HG02840 (cell line): ENCODE data around the gene AGO3.
"Not testable (repeated sequence)": the region's sequence is repeated elsewhere in the genome, so short reads cannot be mapped to it uniquely, and the experiment has no call there.

Experiments used
- ATAC-seq: cut with Tn5 transposase; IDR thresholded peaks from one replicate; pipeline ENCODE4 v1.9.1; 2021; ENCODE audit warnings: mild to moderate bottlenecking, moderate library complexity, moderate number of reproducible peaks; ENCODE audit not compliant: unreplicated experiment, low FRiP score

The AGO3 gene

DNA sequence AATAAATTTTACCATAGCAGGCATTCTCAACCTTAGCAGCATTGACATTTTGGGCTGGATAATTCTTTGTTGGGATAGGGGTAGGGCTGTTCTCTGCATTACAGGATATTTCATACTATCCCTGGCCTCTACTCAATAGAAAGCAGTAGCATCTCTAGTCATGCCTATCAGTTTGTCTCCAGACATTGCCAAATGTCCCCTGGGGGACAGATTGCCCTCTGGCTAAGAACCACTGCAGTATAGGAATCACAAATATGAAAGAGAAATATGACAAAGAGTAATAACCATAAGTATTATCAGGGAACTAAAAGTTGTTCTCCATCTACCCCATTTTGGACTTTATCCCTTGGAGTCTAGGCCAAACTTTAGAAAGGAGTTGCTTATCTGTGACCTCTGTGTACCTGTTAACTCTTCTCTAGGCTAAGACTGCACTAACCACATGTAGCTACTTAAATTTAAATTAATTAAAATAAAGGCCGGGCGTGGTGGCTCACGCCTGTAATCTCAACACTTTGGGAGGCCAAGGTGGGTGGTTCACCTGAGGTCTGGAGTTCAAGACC is 76.1 kb downstream of the AGO3 start:
- no peak for ATAC-seq

DNA sequence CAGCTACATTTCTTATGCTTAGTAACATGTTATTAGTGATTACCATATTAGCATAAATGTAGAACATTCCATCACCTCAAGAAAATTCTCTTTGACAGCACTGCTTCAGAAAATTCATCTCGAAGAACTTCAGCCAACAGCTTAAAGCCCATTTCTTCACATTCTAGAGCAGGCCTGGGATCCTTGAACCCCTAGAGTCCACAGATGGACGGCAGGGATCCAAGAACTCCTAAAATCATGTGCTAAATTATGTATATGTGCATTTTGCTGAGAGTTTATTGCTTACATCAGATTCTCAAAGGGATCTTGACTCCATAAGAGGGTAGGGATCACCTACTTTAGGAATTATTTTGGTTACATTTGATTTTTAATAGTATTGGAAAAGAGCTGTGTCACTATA is 76.8 kb downstream of the AGO3 start:
- ATAC-seq: no peak

DNA sequence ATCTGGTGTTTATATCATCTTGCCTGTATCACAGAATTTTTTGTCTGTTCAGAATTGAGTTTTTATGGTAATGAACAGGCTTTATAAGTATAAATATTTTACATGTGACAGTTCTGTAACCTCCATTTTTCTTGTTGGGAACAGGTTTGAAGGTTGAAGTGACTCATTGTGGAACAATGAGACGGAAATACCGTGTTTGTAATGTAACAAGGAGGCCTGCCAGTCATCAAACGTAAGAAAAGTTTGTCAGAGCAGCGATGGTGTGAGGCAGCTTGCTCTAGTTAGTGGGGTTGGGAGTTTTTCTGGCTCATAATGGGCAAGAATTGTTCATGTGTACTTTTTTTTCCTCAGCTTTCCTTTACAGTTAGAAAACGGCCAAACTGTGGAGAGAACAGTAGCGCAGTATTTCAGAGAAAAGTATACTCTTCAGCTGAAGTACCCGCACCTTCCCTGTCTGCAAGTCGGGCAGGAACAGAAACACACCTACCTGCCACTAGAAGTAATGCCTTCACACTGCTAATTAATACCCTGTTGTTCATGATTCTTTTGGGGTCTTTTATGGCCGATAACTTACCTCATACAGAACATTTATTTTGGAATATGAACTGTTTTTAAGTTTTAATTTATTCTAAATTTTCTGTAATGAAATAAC is 77.8 kb downstream of the AGO3 start:
- no peak for ATAC-seq

DNA sequence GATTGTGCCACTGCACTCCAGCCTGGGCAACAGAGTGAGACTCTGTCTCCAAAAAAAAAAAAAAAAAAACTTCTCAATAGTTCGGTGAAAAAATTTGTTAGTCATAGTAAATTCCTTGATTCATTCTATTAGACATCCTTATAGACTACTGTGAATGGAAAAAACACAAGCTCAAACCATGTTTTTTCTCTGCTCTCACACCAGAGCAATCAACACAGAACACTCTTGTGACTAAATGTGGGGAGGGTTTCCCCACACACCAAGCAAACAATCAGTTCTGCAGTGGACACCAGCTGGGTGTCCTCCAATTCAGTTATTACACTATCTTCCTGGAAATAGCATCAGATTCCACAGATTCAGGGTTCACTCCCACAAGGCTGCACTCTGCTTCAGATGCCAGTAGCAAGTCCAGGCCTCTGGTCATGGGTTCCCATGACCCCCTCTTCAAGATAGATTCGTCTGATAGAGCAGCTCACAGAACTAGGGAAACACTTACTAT is 83.9 kb downstream of the AGO3 start:
- ATAC-seq: no peak

DNA sequence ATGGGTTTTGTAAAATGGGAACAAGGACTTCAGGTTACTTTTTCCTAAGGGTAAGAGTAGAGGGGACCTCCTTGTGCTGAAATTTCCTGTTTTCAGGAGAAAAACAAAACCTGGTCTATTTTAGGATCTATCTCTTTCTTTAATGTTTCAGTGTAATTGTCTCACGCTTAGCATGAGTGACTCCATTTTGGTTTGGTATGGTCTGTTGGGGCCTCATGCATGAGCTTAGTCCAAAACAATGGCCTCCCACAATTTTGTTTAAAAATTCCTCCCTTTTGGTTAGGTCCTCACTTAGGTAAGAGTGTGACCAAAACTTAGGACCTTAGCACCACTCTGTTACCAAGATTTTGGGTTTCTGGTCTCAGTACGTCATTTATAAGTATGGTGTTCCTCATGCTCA is 85.8 kb downstream of the AGO3 start:
- no peak for ATAC-seq

DNA sequence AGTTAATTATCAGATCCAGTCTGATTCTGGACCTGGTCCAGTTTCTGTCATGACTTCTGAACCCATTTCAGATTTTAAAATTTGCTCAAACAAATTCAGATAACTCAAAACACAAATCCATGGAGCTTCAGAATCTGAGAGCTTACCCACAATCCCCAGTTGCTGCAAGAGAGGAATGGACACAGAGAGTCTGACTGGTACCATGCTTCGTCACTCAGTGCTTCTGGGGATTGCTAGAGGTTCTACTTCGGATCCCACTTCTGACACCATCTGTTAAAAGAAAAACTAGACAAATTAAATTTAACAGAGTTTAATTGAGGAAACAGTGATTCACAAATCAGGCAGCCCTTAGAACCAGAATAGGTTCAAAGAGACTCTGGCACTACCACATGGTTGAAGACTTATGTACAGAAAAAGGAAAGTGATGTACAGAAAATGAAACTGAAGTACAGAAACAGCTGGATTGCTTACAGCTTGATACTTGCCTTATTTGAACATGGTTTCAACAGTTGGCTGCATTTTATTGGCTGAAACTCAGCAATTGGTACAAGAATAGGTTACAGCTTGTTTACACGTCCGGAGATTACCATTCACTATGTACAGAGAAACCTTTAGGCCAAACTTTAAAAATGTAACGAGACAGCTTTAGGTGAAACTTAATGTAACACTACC is 92.3 kb downstream of the AGO3 start:
- ATAC-seq: no peak

DNA sequence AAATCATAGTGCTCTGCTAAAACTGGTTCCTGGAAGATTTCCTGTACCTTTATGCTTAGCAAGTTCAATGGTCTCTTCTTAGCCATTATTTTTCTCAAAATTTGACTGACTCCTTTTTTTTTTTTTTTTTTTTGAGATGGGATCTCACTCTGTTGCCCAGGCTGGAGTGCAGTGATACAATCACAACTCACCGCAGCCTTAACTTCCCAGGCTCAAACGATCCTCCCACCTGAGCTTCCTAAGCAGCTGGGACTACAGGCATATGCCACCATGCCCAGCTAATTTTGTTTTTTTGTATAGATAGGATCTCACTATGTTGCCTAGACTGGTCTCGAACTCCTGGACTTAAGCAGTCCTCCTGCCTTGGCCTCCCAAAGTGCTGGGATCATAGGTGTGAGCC is 93.1 kb downstream of the AGO3 start:
- not testable (repeated sequence) for ATAC-seq

DNA sequence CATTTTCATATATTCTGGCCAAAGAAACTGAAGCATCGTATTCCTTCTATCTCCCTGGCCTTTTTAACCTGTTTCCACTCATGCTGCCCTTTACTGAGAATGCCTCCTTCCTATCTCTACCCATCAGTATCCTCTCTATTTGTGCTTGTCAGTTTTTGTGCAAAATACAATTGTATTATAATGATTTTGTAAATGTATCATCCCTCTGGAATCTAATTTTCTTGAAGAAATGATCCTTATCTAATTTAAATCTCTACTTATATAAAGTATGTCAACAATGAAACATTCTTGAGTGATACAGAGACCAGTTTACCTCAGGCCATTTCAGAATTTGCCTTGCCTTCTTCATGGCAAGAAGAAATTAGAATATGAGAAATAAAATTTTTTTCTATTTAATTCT is 93.9 kb downstream of the AGO3 start:
- ATAC-seq: no peak

DNA sequence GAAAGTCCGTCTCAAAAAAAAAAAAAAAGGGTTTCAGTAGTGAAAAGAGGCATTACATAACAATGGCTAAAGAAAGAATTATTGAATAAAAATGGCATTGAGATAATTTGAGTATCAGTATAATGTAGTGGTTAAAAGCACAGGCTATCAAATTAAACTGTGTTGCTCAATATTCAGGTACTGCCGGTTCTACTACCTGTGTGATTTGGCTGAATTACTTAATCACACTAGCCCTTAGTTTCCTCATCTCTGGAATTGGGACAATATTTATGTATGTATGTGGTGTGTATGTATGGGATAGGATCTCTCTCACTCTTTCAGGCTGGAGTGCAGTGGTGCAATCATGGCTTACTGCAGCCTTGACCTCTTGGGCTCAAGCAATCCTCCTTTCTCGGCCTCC is 96.9 kb downstream of the AGO3 start:
- ATAC-seq: no peak

DNA sequence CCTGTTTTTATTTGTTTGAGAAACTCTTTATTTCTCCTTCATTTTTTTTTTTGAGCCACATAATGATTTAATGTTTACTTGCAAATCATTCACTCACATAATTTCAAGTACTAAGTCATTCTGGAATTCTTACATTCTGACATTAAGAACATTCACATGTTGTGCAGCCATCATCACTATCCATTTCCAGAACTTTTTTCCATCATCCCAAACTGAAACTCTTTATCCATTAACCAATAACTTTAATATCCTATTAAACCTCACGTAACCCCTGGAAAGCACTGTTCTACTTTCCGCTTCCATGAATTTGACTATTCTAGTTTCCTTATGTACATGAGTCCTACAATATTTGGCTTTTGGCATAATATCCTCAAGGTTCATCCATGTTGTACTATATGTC is 100.5 kb downstream of the AGO3 start:
- ATAC-seq: no peak

DNA sequence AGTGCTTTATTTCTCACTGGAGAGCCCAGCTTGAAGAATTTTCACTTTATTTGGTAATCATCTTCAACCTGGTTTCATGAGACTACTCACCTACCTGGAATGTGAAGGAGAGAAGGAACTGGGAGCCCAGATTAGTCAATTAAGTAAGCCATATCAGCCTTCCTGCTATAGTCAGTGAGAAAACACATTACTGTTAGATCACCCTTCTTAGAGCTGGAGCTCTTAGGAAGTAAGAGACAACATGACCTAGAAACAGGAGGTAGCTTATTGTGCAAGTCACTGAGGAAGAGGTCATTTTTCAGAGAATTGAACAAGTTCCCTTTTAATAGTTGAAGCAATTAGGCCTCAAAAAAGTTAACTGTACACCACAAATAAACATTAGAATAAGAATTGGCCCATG is 103.8 kb downstream of the AGO3 start:
- no peak for ATAC-seq

DNA sequence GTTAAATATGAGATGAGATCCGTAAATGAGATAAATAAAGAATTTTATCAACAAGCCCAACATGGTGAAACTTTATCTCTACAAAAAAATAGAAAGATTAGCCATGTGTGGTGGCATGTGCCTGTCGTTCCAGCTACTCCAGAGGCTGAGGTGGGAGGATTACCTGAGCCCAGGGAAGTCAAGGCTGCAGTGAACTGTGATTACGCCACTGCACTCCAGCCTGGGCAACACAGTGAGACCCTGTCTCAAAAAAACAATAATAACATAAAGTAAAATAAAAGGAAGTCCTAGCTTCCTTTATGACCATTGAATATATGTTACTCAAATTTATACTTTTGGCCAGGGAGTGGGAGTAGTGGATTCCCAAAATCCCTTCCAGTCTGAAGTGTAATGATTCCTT is 104.2 kb downstream of the AGO3 start:
- ATAC-seq: no peak

DNA sequence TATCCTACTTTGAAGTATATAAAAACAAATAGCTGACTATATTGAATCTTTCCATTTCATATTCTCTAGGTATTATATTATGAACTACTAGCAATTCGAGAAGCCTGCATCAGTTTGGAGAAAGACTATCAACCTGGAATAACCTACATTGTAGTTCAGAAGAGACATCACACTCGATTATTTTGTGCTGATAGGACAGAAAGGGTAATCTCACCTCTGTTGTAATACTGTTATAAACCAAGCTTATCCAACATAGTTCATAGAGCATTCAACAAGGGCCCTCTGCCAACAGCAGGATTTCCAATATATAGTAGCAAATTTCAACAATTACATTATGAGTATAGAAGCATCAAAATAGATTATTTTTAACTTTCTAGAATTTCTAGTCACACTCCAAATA is 109.3 kb downstream of the AGO3 start:
- ATAC-seq: no peak

DNA sequence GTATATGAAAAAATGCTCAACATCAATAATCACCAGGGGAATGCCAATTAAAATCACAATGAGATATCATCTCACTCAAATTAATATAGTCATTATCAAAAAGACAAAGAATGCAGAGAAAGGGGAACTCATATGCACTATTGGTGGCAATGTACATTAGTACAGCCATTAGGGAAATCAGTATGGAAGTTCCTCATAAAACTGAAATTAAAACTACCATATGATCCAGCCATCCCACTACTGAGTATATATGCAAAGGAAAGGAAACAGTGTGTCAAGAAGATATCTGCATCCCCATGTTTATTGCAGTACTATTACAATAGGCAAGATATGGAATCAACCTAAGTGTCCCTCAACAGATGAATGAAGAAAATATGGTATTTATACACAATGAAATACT is 120.9 kb downstream of the AGO3 start:
- ATAC-seq: no peak

DNA sequence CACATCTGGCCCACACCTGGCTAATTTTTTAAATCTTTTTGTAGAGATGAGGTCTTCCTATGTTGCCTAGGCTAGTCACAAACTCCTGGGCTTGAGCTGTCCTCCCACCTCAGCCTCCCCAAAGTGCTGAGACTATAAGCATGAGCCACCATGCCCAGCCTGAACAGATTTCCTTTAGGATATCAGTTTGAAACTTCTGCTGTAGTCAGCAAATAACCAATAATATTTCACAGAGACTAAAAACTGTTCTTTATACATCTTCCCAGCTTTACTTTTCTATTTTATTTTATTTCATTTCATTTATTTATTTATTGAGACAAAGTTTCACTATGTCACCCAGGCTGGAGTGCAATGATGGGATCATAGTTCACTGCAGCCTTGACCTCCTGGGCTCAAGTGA is 123.1 kb downstream of the AGO3 start:
- ATAC-seq: no peak

DNA sequence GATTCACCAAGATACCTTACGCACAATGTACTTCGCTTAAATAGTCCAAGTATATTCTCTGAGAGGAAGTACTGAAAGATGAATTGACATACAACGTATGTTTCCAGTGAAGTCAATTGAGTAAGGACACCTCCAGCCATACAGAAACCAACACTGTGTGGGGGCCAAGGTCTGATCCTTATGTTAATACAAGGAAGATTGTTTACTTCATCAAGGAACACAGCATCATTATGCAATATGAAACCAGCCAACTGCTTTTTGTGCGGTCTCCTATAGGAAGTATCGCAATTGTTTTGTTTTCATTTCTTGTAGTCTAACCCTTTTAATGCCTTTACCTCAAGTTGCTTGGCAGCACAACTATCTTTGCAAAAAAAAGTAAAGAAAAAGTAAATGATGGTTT is 124.8 kb downstream of the AGO3 start:
- ATAC-seq: no peak

DNA sequence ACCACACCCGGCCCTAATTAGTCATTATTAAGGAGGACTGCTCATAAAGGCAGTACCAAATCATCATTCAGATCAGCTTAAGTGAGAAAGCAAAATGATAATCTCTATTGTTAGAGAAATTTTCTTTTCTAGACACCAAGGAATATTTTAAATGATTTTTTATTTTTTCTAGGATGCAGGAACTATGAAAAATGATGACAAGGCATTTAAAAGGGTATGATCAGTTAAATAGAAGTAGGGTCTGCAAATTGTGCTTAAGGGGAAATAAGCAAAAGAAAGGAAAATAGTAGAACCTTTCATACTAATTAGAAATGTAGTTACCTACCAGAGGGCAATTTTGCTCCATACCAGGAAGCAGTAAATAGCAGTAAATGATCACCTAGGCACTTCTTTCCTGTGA is 131.4 kb downstream of the AGO3 start:
- no peak for ATAC-seq

DNA sequence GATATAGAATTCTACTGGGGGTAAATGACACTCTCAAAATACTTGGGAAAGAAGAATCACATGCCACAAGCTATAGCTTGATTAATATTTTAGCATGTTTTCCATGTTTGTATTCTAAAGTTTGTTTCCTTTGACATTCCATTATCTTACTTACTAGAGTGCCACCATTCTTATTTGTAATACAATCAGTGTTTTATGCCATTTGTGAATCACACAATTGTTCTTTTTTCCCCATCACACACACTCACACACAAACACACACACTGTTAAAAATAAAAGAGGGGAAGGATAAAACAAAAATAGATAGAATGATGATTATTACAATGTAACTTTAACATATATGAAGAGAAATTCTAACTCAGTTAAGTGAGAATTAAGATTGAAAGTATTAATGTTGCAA is 137.0 kb downstream of the AGO3 start:
- no peak for ATAC-seq

DNA sequence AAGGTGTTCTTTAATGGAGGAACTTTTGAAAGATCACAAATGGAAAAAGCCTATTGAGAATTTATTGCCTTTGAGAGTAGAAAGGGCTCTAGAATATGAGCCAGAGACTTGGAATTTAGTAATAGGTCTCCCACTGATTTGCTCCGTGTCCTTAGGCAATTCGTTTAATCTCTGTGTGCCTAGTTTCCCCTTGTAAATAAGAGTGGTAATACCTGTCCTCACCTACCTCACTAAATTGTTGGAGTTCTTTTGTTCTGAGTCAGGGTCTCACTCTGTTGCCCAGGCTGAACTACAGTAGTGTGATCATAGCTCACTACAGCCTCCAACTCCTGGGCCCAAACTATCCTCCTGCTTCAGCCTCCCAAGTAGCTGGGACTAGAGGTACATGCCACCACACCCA is 138.0 kb downstream of the AGO3 start:
- no peak for ATAC-seq

DNA sequence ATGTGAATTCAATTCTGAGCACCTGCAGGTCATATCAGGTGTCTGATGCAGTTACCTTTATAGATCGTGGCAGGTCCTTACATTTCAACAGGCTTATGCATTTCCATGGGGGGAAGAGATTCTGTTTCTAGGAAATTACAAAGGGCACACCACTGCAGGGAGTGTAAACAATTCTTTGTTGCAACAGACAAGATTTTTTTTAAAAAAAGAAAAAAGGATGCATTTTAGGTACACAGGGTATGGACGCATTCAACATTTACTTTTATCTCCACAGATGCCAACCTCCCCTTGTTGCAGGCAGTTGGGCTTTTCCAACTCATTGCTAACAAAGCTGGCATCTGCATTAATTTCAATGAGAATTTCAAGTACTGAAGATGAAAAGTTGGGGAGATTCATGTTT is 139.4 kb downstream of the AGO3 start:
- ATAC-seq: no peak

DNA sequence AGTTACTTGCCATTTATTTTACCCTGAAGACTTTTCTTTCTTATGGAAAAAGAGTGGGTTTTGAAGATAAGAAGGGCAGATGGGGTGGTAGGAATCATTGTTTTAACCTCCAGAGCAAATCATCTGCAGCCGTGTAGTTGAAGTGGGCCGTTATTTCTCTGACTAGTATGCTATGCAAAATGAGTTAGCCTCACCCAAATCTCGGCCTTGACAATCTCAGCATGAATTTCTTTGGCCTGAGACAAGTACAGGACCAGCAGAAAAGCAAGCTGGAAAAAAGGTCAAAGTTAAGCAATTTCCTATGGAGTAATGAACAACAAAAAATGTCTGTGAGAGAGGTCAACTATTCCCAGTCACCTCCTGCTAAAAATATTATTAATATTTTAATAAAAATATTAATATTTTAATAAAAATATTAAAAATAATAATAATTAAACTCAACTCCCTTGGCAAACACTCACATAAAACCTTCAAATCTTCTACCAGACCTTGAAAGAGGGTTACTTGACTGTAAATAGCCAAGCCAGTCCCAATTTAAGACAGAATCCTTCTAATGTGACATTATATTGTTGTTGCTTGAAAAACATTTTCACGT is 146.2 kb downstream of the AGO3 start:
- no peak for ATAC-seq

DNA sequence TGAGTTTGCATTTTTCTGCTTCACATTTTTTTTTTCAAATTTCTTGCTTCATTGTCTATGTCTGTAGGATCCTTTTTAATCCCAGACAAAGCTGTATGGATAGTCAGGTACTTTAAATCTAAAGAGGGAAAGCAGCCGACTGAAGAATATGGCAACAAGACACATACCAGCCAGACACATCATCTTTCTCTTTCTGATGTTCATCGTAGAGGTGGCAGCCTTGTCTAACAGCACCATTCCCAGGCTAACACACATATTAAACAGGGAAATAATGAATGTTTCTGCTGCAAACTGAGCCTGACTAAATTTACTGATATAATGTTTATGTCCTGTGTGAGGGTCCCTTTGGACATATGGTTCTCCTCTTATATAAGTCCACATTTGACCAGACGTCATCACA is 149.3 kb downstream of the AGO3 start:
- no peak for ATAC-seq
